Measurements from ENCODE around the gene CDK10. TPM values are rescaled to one million over a fixed set of nuclear protein-coding genes. Genes with fewer than 3 reads are reported as not detected.
A peak's percentile ranks its signal among the peaks of the same experiment; 100 is the strongest.
"Not testable (repeated sequence)": the region's sequence is repeated elsewhere in the genome, so short reads cannot be mapped to it uniquely, and the experiment has no call there.

The CDK10 gene
- total RNA-seq, 3 donors from 2014 or later: 76.3 to 82.5 (median 81.9) TPM

DNA sequence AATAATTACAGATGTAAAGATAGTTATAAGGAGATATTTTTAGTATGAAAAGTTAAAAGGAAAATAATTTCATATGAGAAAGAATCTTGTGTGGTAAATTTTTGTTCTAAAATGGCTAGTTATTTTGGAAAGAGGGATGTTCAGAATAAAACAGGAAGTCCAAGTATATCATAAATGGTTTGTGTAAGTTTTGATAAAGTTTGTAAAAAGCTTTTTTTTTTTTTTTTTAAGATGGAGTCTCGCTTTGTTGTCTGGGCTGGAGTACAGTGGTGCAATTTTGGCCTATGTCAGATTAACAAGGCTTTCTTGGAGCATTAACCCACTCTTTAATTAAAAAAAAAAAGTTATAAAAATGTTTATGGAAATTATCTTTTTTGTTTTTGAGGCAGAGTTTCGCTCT is 8.2 kb upstream of the CDK10 start:
- DNase-seq (no peak), ATAC-seq (no peak)
- no peaks in the 10 kb centered on the region for H3K9me3 Mint-ChIP-seq
- no peaks in the 10 kb centered on the region for H3K27me3 Mint-ChIP-seq (ENCODE audit: low read depth)
- no peak overlapping the region for H3K4me3 Mint-ChIP-seq
- no peaks in the 10 kb centered on the region for H3K36me3 Mint-ChIP-seq (ENCODE audit: insufficient read depth)
- no peaks in the 10 kb centered on the region for H3K4me1 Mint-ChIP-seq (ENCODE audit: low read depth)

DNA sequence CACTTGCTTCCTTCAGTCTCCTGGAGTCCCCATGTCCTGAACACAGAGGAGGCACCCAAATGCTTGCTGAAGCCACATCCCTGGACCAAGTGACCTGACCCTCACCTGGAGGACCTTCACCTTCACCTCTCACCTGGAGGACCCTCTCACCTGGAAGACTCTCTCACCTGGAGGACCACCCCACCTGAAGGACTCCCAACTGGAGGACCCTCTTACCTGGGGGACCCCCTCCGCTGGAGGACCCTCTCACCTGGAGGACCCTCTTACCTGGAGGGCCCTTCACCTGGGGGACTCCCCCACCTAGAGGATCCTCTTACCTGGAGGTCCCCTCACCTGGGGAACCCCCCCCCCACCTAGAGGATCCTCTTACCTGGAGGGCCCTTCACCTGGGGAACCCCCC is 573 bp upstream of the CDK10 start:
- peaks cover 6% of the 10 kb centered on the region for H3K36me3 Mint-ChIP-seq (ENCODE audit: insufficient read depth)
- no peaks in the 10 kb centered on the region for H3K27me3 Mint-ChIP-seq (ENCODE audit: low read depth)
- H3K9me3 Mint-ChIP-seq: no peaks in the 10 kb centered on the region
- ATAC-seq (no peak), DNase-seq (no peak)
- H3K4me3 Mint-ChIP-seq: peak overlapping the region; percentile 62
- H3K4me1 Mint-ChIP-seq (ENCODE audit: low read depth): peaks cover 9% of the 10 kb centered on the region

DNA sequence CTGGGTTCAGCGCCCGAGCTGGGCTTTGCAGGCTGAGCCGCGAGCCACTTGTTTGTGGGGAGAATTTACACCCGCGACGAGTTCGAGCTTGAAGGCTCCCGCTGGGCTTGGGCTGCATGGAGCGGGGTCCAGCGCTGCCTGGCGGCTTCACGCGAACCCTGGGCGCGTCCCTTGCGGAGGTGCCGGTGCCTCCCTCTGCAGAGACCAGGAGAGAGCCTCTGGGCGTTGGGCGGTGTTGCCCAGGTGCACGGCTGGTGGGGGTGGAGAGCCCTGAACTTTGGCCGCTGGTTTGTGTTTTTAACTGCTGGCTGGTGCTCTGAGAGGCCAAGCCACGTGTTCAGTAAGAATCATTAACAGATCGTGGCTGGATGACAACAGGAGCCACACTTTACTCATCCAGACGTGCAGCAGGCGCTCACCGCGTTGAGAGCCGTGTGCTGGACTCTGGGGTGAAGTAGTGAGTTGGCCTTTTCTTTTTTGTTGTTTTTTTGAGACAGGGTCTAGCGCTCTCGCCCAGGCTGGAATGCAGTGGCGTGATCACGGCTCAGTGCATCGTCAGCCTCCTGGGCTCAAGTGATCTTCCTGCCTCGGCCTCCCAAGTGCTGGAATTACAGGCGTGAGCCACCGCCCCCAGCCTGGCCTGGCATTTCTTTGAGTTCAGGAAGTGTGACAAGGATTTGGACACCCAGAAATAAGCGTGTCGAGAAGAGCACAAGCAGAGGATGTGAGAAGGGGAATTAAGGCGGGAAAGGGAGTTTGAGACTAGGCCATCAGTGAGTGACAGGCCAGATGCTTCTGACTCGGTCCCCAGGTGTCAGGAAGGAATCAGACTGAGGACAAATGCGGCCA is 827 bp downstream of the CDK10 start:
- peaks cover 9% of the 10 kb centered on the region for H3K4me1 Mint-ChIP-seq (ENCODE audit: low read depth)
- peaks cover 6% of the 10 kb centered on the region for H3K36me3 Mint-ChIP-seq (ENCODE audit: insufficient read depth)
- ATAC-seq: peak; percentile 26 to 44
- no peaks in the 10 kb centered on the region for H3K9me3 Mint-ChIP-seq
- H3K4me3 Mint-ChIP-seq: peak overlapping the region; percentile 90
- no peaks in the 10 kb centered on the region for H3K27me3 Mint-ChIP-seq (ENCODE audit: low read depth)
- no peak for DNase-seq

DNA sequence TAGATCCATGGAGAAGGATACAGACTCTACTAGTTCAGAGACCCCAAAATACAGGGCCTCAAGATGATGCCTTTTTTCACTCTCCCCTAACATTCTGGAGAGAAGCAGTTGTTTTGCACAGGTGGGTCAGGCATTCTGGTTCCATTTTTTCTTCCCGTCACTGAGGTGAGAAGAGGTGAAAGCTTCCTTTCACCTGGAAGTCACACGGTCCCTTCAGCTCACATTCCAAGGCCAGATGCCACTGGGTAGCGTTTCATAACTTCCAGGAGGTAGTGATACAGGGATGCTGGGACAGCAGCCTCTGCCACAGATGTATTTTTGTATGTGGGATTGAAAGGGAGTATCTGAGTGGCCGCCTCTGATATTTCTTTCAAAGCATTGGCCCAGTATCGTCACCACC is 1.9 kb downstream of the CDK10 start:
- ATAC-seq (no peak), DNase-seq (no peak)
- Mint-ChIP-seq H3K36me3 (ENCODE audit: insufficient read depth) (peaks cover 8% of the 10 kb centered on the region), H3K9me3 (no peaks in the 10 kb centered on the region), H3K4me1 (ENCODE audit: low read depth) (peaks cover 9% of the 10 kb centered on the region), H3K4me3 (peak overlapping the region; percentile 90), H3K27me3 (ENCODE audit: low read depth) (no peaks in the 10 kb centered on the region)

DNA sequence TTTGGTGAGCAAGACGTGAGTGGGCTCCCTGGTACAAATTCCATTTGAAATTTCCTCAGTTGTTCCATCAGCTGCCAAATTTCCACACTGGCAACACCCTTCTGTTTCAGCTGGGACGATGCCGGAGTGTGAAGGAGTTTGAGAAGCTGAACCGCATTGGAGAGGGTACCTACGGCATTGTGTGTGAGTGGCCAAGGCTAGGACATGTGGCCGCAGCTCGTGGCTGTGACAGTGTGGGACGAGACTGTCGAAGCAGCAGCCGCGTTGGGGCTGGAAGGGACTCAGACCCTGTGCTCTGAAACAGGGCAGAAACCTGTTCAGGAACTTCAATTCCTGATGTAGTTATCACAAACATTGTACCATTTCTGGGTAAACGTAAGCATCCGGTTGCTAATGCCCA is 2.7 kb downstream of the CDK10 start:
- H3K4me3 Mint-ChIP-seq: no peak overlapping the region
- peaks cover 9% of the 10 kb centered on the region for H3K4me1 Mint-ChIP-seq (ENCODE audit: low read depth)
- H3K36me3 Mint-ChIP-seq (ENCODE audit: insufficient read depth): peaks cover 11% of the 10 kb centered on the region
- no peaks in the 10 kb centered on the region for H3K27me3 Mint-ChIP-seq (ENCODE audit: low read depth)
- no peak for DNase-seq
- H3K9me3 Mint-ChIP-seq: no peaks in the 10 kb centered on the region
- no peak for ATAC-seq

DNA sequence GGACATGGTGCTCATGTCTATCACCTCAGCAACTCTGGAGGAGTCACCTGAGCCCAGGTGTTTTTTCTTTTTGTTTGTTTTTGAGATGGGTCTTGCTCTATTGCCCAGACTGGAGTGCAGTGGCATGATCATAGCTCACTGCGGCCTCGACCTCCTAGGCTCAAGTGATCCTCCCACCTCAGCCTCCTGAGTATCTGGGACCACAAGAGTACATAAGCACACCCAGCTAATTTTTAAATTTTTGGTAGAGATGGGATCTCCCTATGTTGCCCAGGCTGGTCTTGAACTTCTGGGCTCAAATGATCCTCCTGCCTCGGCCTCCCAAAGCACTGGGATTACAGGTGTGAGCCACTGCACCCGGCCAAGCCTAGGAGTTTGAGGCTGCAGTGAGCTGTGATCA is 3.1 kb downstream of the CDK10 start:
- H3K27me3 Mint-ChIP-seq (ENCODE audit: low read depth); H3K4me3 Mint-ChIP-seq; H3K9me3 Mint-ChIP-seq; DNase-seq; ATAC-seq; H3K4me1 Mint-ChIP-seq (ENCODE audit: low read depth): not testable (repeated sequence)
- peaks cover 11% of the 10 kb centered on the region for H3K36me3 Mint-ChIP-seq (ENCODE audit: insufficient read depth)

DNA sequence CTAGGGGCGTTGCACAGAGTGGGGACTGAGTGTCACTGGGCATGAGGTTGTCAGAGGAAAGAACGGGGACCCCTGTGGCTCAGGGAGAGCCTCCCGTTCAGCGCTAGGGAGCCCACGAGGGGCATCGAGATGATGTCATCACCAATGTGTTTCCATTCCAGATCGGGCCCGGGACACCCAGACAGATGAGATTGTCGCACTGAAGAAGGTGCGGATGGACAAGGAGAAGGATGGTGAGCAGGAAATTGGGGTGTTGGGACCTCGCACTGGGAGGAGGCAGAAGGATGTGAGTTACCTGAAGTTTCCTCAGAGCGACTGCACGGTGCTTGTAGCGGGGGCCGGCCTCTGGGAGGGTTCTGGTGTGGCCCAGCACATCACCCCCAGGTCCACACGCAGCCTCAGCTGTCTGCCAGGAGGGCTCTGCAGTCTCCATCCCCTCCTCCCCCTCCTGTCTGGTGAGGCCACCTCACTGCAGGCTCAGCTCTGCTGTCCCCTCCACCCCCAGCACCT is 4.0 kb downstream of the CDK10 start:
- H3K36me3 Mint-ChIP-seq (ENCODE audit: insufficient read depth): peaks cover 11% of the 10 kb centered on the region
- no peak for ATAC-seq
- H3K9me3 Mint-ChIP-seq: no peaks in the 10 kb centered on the region
- H3K4me3 Mint-ChIP-seq: no peak overlapping the region
- peaks cover 9% of the 10 kb centered on the region for H3K4me1 Mint-ChIP-seq (ENCODE audit: low read depth)
- DNase-seq: no peak
- no peaks in the 10 kb centered on the region for H3K27me3 Mint-ChIP-seq (ENCODE audit: low read depth)

DNA sequence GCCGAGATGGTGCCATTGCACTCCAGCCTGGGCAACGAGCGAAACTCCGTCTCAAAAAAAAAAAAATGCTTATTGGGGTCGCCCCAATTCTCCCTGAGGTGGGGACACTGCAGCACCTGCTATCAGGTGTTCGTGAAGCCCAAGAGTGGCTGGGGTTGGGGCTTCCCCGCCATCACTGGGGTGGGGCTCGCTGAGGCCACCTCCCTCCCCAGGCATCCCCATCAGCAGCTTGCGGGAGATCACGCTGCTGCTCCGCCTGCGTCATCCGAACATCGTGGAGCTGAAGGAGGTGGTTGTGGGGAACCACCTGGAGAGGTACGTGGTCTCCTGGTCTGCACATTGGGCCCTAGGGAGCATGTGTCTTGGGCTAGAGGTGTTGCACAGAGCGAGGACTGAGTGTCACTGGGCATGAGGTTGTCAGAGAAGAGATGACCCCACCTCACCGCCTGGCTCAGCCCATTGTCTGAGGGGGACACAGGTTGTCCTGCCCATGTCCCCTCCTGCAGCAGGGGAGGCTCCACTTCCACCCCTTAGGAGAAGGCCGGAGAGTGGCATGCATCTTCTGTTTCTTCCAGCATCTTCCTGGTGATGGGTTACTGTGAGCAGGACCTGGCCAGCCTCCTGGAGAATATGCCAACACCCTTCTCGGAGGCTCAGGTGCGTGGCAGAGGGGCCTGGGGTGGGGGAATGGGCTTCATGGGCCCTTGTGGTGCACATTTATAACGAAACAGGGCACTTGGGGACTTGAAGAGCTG is 4.9 kb downstream of the CDK10 start:
- Mint-ChIP-seq H3K4me3 (no peak overlapping the region), H3K9me3 (no peaks in the 10 kb centered on the region), H3K4me1 (ENCODE audit: low read depth) (peaks cover 9% of the 10 kb centered on the region), H3K27me3 (ENCODE audit: low read depth) (no peaks in the 10 kb centered on the region), H3K36me3 (ENCODE audit: insufficient read depth) (peaks cover 11% of the 10 kb centered on the region)
- ATAC-seq (no peak), DNase-seq (no peak)

DNA sequence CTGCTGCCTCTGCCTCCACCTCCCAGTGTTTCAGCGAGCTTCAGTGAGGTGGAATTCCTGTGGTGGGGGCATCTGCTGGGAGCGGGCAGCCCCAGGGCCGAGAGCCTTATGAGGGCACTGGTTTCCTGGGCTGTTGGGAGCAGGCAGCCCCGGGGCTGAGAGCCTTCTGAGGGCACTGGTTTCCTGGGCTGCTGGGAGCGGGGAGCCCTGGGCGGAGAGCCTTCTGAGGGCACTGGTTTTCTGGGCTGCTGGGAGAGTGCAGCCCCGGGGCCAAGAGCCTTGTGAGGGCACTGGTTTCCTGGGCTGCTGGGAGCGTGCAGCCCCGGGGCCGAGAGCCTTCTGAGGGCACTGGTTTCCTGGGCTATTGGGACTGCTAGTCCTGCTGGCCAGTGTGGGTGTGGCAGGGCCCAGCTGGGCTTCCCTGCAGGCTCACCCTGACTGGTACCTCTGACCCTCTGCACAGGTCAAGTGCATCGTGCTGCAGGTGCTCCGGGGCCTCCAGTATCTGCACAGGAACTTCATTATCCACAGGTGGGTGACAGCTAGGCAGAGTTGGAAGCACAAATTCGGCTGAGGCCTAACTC is 5.6 kb downstream of the CDK10 start:
- no peaks in the 10 kb centered on the region for H3K9me3 Mint-ChIP-seq
- peaks cover 11% of the 10 kb centered on the region for H3K36me3 Mint-ChIP-seq (ENCODE audit: insufficient read depth)
- peaks cover 12% of the 10 kb centered on the region for H3K4me1 Mint-ChIP-seq (ENCODE audit: low read depth)
- ATAC-seq (no peak), DNase-seq (no peak)
- H3K4me3 Mint-ChIP-seq: no peak overlapping the region
- H3K27me3 Mint-ChIP-seq (ENCODE audit: low read depth): no peaks in the 10 kb centered on the region

DNA sequence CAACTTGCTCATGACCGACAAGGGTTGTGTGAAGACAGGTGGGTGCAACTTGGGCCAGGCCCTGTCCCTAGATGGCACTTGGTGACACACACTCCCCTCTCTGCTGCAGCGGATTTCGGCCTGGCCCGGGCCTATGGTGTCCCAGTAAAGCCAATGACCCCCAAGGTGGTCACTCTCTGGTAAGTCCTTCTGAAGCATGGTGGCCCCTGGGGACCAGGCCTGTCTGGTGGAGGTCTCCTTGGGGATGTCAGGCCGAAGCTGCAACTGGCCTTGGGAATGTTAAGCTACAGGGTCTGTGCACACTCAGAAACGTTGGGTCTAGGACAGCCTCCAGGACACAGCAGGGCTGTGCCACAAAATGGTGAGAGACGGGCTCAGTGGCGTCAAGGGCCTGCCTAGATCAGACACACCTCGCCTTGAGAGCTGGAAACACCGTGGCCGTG is 6.8 kb downstream of the CDK10 start:
- H3K4me3 Mint-ChIP-seq: no peak overlapping the region
- peaks cover 11% of the 10 kb centered on the region for H3K36me3 Mint-ChIP-seq (ENCODE audit: insufficient read depth)
- peaks cover 6% of the 10 kb centered on the region for H3K4me1 Mint-ChIP-seq (ENCODE audit: low read depth)
- DNase-seq (no peak), ATAC-seq (no peak)
- no peaks in the 10 kb centered on the region for H3K9me3 Mint-ChIP-seq
- no peaks in the 10 kb centered on the region for H3K27me3 Mint-ChIP-seq (ENCODE audit: low read depth)

DNA sequence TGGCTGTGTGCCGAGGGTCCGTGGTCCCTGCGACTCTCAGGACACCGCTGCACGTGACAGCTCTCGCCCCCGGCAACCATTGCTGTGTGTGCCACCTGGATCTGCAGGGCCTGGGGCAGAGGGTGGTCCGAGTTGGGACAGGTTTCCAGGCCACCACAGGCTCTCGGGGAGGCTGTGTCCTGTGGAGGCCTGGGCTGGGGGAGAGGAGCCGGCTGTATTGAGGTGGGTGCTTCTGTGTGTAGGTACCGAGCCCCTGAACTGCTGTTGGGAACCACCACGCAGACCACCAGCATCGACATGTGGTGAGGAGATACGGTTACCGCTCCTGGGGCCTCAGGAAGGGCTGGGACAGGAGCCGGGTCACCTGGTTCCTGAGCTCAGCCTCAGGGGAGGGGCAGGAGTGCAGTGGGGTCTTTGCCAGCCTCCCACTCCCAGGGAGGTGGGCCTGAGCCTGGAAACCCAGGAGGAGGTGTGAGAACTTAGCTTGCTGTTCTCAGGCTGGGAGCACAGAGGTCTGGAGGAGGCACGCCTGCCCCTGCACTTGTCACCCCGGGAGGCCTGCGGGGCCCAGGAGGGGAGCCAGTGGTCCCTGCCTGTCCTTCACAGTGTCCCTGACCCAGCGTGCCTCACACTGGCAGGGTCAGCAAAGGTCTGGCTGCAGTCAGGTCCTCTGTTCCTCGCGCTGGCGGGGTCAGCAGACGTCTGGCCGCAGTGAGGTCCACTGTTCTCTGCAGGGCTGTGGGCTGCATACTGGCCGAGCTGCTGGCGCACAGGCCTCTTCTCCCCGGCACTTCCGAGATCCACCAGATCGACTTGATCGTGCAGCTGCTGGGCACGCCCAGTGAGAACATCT is 7.7 kb downstream of the CDK10 start:
- Mint-ChIP-seq H3K27me3 (ENCODE audit: low read depth) (no peaks in the 10 kb centered on the region), H3K9me3 (no peaks in the 10 kb centered on the region), H3K36me3 (ENCODE audit: insufficient read depth) (peaks cover 11% of the 10 kb centered on the region), H3K4me1 (ENCODE audit: low read depth) (peaks cover 9% of the 10 kb centered on the region), H3K4me3 (no peak overlapping the region)
- DNase-seq: no peak
- no peak for ATAC-seq

DNA sequence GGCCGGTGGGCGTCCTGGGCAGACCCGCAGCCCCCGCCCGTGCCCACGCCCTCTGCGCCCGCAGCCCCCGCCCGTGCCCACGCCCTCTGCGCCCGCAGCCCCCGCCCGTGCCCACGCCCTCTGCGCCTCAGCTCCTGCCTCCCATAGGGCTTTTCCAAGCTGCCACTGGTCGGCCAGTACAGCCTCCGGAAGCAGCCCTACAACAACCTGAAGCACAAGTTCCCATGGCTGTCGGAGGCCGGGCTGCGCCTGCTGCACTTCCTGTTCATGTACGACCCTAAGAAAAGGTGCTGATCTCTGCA is 8.2 kb downstream of the CDK10 start:
- not testable (repeated sequence) for H3K9me3 Mint-ChIP-seq

DNA sequence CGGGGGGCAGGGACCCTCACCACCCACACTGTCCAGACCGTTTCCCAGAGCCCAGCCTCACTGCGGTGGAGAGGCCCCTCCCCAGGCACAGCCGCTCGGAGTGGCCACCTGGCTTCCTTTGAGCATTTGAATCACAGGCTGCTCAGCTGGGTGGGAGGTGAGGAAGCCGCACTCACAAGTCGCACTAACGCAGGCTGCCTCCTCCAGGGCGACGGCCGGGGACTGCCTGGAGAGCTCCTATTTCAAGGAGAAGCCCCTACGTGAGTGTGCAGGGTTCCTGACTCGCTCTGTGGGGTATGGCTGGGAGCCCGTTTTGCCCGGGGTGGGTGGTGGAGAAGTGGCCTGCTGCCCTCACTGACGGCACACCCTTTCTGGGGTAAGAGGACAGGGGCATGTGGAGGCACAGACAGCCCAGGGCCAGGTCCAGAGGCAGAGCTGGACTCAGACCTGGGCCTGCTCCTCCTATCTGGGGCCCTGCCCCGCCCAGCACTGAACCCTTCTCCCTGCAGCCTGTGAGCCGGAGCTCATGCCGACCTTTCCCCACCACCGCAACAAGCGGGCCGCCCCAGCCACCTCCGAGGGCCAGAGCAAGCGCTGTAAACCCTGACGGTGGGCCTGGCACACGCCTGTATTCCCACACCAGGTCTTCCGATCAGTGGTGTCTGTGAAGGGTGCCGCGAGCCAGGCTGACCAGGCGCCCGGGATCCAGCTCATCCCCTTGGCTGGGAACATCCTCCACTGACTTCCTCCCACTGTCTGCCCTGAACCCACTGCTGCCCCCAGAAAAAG is 8.8 kb downstream of the CDK10 start:
- no peaks in the 10 kb centered on the region for H3K27me3 Mint-ChIP-seq (ENCODE audit: low read depth)
- no peak for DNase-seq
- H3K36me3 Mint-ChIP-seq (ENCODE audit: insufficient read depth): peaks cover 6% of the 10 kb centered on the region
- H3K4me1 Mint-ChIP-seq (ENCODE audit: low read depth): peaks cover 14% of the 10 kb centered on the region
- ATAC-seq: no peak
- H3K4me3 Mint-ChIP-seq: no peak overlapping the region
- H3K9me3 Mint-ChIP-seq: no peaks in the 10 kb centered on the region

More for the DNA sequence above, 8.2 kb downstream of the CDK10 start:
- H3K27me3 Mint-ChIP-seq (ENCODE audit: low read depth); H3K4me3 Mint-ChIP-seq; ATAC-seq; DNase-seq: not testable (repeated sequence)
- H3K36me3 Mint-ChIP-seq (ENCODE audit: insufficient read depth): peaks cover 11% of the 10 kb centered on the region
- peaks cover 10% of the 10 kb centered on the region for H3K4me1 Mint-ChIP-seq (ENCODE audit: low read depth)

All from activated T-cell treated with anti-CD3 and anti-CD28 coated beads, Interleukin-2, amount 50 U/mL, for 4 hours (primary cell).